Measurements from ENCODE around the gene RAMACL.

- TF ChIP-seq, protein P1, sequence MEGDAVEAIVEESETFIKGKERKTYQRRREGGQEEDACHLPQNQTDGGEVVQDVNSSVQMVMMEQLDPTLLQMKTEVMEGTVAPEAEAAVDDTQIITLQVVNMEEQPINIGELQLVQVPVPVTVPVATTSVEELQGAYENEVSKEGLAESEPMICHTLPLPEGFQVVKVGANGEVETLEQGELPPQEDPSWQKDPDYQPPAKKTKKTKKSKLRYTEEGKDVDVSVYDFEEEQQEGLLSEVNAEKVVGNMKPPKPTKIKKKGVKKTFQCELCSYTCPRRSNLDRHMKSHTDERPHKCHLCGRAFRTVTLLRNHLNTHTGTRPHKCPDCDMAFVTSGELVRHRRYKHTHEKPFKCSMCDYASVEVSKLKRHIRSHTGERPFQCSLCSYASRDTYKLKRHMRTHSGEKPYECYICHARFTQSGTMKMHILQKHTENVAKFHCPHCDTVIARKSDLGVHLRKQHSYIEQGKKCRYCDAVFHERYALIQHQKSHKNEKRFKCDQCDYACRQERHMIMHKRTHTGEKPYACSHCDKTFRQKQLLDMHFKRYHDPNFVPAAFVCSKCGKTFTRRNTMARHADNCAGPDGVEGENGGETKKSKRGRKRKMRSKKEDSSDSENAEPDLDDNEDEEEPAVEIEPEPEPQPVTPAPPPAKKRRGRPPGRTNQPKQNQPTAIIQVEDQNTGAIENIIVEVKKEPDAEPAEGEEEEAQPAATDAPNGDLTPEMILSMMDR (IDR thresholded peaks at IDR 0.05), result no peak
- TF ChIP-seq POLR2A (IDR thresholded peaks at IDR 0.05), result no peak
Observed at GRCh38 chr6:166559662-166560061, 26.8 kb downstream of the RAMACL start.
